ENCODE data around the gene APPL1.

DNA sequence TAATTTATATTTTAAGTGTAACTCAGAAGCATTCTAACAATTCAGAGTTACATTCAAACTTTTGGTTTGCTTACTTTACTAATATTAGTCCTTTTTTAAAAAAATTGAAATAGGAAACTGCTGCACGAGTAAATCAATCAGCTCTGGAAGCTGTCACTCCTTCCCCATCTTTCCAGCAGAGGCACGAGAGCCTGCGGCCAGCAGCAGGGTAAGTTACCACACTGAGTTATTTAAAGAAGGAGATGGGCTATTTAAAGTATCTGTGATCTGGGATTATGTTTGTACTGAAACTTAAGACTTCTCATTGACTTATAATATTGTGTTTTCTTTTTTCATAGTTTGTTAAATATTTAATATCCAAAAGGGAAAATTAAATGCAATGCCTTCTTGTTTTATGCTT is 29.3 kb downstream of the APPL1 start:
- TF ChIP-seq GATA2 (IDR thresholded peaks at IDR 0.05; ENCODE audit: low read depth, low read length) (no peak), GATA3 (IDR thresholded peaks at IDR 0.05; ENCODE audit: low read depth, low read length) (no peak)

Measured in SH-SY5Y (cell line).